Measurements from ENCODE around the gene GNA15.

Gene GNA15

DNA sequence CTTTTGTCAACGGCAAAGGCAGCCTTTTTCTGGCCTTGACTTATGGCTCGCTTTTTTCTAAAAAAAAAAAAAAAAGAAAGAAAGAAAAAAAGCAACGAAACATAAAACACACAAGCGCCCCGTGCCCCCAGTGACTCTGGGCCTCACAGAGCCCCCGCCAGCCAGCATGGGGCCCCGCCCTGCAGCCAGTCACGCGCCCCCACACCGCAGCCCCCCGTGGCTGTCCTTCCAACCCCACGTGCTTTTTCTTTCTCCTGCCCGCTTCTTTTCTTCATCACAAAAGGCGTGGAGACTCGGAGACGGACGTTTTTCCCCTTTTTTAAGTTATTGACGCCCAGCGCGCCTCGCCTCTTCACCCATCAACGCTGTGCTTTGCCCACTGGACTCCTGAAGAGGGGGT, 14.4 kb upstream of the GNA15 start:
- DNase-seq (ENCODE audit: low read depth in 2 of 2), result no peak

DNA sequence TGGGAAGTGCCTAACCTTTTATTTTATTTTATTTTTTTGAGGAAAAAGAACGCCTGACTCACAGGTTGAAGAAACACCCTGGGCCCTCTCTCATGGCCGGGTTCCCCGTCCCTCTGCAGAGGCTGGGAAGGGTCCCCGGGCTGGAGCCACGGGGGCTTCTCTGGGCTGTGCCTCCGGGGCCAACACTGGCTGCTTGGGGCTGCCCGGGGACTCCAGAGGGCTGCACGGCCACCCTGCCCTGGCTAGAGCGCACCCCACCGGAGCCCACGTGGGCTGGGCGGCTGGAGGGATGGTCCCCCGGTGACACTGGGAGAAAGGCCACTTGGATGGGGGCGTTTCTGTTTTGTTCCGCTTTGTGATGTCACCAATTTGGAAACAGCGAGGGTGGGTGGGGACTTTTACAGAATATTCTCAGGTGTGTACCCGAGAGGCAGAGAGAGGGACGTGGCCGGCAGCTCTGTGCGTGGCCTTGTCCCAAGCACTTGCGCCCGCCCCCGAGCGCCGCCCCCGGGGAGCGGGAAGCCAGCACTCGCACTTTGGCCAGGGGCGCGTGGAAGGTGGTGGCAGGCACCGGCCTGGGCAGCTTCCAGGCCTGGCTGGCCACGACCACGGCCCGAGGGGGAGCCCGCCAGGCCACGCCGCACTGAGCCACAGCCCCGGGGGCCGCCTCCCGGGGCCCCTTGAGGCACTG, 13.9 kb upstream of the GNA15 start:
- no peak for DNase-seq (ENCODE audit: low read depth in 2 of 2)

DNA sequence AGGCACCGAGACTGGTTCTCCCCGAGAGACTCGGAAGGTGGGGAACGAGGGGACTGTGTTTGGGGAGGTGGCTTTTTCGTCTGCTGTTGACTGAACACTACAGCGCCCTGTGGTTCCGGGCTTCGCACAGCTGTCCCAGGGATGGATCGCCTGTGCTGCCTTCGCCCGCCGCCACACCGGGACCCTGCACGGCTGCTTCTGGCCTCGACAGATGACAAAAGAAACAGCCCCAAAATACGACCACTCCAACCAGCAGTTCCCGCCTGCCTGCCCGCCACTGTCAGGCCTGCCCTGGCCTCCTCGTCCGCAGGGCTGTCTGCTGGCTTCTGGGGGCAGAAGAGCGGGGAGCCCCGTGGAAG, 13.3 kb upstream of the GNA15 start:
- no peak for DNase-seq (ENCODE audit: low read depth in 2 of 2)

DNA sequence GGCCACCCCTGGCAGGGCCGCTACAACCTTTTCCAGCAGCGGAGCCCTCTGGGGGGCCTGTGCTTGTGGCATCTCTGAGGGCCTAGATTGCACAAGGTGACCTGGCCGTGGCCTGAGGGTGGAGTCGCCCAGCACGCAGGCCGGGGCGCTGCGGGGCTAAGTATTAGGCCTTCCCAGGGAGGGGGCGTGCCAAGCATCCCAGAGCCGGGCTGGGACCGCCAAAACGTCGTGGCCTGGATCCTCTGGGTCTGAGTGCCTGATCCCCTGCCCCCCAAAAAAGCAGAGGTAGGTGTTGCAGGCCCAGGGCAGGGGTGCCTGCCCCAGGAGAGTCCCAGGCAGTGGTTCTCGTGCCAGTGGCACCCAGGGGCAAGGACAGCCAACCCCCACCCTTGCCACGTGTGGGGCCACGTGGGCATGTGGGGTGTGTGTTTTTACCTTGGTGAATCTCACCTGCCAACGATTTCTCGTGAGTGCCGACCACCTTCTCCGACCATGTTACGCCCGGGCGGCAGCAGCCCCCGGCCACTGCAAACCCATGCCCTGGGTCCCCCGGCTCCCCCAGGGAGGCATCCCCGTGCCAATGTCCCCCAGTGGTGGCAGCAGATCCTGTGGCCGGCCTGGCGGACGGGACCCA, 12.6 kb upstream of the GNA15 start:
- DNase-seq (ENCODE audit: low read depth in 2 of 2), result no peak

DNA sequence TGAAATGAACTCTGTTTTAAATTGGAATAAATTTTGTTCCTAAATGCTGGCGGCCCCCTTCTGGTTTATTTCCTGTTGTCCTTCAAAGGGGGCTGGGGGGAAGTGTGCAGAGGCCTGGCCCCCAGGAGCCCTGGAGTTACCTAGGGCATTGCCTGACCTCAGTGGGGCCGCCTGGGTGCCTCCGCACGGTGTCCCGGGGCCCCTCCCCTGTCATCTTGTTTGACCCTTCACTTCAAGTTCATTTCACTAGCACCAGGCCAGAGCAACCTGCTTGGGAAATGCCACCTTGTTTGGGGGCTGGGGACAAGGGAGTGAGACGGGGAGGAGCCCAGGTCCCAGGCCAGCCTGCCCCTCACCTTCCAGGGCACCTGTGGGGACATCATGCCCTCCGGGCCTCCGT, 11.9 kb upstream of the GNA15 start:
- no peak for DNase-seq (ENCODE audit: low read depth in 2 of 2)

DNA sequence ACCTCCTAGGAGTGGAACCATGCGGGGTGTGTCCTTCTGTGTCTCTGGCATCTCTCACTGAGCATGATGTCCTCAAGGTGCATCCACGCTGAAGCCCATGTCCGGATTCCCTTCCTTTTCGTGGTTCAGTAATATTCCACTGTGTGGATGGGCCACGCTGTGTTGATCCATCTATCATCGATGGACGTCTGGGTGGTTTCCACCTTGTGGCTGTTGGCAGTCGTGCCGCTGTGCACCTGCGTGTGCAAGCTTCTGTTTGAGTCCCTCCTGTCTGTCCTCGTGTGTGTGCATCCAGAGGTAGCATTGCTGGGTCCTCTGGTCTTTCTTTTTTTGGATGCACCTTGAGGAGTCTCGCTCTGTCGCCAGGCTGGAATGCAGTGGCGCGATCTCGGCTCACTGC, 11.2 kb upstream of the GNA15 start:
- no peak for DNase-seq (ENCODE audit: low read depth in 2 of 2)

DNA sequence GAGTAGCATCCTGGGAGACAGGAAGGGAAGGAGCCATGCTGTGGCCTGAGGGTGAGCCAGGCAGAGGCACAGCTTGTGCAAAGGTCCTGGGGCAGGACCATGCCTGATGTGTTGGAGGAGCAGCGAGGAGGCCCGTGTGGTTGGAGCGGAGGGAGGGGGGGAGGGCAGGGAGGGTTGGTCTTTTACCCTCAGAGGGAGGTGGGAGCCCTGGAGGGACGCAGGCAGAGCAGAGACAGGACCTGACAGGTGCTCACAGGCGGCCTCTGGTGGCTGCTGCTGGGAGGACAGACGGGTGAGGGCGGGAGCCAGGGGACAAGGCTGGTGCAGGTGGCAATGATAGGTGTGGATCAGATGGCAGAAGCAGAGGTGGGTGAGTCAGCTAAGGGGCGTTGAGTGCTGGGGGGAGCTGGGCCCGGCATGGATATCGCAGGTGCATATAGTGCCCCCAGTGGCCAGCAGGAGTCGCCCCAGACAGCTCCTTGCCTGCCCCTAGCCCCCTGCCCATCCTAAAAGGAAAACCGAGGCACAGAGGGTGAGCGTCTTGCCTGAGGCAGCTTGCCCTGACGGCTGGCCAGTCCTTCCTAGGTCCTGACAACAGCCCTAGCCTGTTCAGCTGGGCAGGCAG, 9.8 kb upstream of the GNA15 start:
- peak; percentile 55 to 58 for DNase-seq (ENCODE audit: low read depth in 2 of 2)

DNA sequence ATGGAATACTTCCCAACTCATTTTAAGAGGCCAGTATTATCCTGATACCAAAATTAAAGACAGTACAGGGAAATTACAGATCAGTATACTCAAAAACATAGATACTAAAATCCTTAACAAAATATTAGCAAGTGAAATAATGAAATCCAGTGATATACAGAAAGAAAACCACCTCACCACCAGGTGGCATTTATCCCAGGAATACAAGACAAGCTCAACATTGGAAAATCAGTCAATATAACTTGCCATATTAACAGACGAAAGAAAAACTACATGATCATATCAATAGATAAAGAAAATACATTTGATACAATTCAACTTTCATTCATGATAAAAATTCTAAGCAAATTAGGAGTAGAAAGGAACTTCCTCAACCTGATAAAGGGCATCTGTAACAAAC, 6.7 kb upstream of the GNA15 start:
- DNase-seq (ENCODE audit: low read depth in 2 of 2), result no peak

DNA sequence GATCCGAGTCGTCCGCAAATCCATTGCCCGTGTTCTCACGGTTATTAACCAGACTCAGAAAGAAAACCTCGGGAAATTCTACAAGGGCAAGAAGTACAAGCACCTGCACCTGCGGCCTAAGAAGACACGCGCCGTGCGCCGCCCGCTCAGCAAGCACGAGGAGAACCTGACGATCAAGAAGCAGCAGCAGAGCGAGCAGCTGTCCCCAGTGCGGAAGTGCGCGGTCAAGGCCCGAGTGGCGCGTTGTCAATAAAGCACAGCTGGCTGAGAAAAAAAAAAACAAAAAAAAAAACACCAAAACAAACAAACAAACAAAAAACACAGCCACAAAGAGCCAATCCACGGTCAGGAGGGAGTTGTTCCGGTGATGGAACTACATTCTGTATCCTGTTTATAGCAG, 4.7 kb upstream of the GNA15 start:
- no peak for DNase-seq (ENCODE audit: low read depth in 2 of 2)

DNA sequence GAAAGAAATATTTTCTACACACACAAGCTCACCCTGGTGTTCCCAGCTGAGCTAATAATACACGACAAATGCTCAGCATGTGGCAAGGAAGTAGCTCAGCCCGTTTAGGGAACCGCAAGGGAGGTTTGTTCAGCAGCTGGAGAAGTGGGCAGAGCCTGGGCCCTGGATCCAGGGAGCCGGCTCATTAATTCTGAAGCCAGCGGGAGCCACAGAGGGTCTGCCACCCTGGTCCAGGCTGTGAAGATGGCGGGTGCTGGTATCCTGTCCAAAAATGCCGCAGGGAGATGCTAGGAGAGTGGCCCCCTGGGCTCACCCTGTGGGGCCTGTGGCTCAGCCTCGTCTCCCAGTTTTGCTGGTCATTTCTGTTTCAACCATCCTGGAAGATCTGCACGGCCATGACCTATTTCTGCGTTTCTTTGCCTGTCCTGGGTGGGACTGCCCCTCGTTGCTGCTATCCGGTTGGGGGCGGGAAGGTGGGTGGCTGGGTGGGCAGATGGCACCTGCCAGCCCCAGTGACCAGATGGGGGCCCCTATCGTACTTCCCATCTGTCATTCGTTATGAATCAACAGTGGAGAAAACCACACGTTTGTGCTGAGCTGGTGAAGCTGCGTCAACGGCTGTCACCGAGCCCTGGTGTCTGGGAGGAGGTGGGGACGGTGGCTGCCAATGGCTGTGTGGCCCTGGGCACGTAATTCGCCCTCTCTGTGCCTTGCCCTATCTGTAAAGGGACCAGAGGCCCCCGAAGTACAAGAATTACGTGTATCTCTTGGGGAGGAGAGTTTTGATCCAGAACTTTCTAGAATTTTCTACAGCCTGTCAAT, 2.7 kb upstream of the GNA15 start:
- DNase-seq (ENCODE audit: low read depth in 2 of 2), result peak; percentile 54 to 70

DNA sequence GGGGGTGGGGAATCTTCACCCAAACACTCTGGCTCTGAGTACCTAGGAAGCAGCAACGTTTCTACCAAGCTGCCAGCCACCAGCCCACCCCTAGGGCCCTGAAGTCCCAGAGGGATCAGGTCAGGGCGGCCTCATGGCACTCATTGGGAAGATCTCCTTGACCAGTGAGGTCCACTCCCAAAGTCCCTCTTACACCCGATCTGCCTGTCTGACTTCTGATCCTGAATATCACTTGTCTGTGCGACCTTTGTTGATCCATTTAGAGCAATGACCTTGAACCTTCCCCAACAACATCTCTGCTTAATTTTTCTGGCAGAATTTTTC, 2.1 kb upstream of the GNA15 start:
- no peak for DNase-seq (ENCODE audit: low read depth in 2 of 2)

DNA sequence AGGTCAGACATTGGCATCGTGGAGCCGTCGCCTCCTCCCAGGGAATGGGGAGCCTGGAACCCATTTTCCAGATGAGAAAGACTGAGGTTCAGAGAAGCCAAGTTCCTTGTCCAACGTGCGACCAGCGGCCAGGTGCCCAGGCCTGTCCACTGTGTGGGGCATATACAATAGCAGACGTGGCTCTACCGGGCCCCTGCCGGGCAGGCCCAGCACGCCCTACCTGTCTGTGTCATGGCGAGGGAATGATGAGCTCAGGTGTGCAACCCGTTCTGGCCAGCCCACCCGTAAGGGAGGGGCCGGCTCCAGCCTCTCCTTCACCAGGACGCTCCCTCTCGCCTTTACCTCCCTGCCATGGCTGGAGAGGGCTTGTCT, 837 bp downstream of the GNA15 start:
- no peak for DNase-seq (ENCODE audit: low read depth in 2 of 2)

DNA sequence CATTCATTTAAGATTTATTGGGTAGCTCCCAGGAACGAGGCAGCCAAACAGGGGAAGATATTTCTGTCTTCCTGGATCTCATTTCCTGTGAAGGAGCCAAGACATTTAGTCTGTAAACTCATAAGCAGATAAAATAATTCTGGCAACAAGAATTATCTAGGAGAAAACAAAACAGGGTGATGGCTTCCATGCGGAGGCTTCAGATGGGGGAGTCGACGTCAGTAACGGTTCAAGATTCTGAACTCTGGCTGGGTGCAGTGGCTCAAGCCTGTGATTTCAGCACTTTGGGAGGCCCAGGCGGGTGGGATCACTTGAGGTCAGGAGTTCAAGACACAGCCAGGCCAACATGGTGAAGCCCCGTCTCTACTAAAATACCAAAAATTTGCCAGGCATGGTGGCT, 1.3 kb downstream of the GNA15 start:
- no peak for DNase-seq (ENCODE audit: low read depth in 2 of 2)

DNA sequence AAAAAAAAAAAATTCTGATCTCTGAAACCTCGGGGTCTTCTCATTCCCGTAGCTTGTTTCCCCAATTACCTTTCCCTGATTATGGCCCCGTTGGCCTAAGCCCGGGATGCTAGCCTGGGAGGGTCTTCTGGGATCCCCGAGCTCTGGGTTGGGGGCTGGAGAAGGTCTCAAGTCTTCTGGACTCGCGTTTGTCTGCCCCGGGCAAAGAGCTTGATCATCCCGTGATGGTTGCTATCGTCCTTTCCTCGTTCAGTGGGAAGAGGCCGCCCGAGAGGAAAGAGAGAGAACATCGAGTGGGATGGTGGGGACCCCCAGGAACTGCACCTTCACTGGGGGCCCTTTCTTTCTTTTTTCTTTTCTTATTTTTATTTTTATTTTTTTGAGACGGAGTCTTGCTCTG, 2.4 kb downstream of the GNA15 start:
- DNase-seq (ENCODE audit: low read depth in 2 of 2), result no peak

DNA sequence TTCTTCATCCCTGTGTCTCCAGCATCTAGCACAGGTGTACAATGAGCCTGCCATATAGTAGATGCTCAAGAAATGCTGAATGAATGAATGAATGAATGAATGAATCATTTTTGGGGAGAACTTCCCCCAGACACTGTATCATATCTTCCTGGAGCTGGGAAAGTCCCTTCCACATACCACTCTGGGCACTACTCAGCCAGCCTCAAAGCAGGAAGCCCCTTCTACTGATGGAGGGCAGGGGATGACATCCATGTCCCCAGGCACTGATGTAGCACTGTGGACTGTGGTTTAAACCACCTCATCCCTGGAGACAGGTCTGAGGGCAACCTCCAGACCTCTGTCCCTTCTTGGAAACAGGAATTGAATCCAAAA, 4.8 kb downstream of the GNA15 start:
- DNase-seq (ENCODE audit: low read depth in 2 of 2), result no peak

DNA sequence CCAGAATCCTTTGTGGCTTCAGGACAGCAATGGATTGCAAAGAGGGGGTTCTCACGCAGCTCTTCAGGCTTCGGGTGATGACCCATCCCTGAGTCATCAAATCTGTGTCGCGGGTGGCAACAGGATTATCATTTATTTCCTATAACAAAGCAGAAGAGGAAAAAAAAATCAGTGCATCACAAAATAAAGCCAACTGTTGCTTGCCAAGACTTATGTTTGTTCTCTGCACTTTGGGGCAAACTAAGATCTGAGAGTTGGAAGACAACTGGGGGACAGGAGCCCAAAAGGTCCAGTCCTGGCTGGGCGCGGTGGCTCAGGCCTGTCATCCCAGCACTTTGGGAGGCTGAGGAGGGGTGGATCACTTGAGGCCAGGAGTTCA, 6.4 kb downstream of the GNA15 start:
- peak in 1 of 2 donors; percentile 45 for DNase-seq (ENCODE audit: low read depth in 2 of 2)

DNA sequence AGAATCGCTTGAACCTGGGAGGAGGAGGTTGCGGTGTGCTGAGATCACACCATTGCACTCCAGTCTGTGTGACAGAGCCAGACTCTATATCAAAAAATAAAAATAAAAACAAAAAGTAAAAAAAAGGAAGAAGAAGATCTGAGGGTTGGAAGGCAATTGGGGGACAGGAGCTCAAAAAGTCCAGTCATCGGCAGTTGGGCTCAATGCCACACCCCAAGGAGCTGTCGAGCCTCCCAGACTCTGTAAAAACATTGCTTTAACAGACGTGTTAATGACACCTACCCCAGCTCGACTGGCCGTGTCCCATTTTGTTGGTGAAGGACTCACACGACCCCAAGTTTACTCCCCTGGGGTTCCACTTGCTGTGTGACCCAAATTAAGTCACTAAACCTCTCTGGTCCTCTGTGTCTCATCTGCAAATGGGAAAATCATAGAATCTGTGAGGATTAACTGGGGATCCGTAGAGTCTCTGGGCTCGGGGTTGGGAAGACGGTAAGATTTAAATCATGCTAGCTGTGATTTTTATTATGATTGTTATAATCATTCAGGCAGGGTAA, 7.0 kb downstream of the GNA15 start:
- no peak for DNase-seq (ENCODE audit: low read depth in 2 of 2)

DNA sequence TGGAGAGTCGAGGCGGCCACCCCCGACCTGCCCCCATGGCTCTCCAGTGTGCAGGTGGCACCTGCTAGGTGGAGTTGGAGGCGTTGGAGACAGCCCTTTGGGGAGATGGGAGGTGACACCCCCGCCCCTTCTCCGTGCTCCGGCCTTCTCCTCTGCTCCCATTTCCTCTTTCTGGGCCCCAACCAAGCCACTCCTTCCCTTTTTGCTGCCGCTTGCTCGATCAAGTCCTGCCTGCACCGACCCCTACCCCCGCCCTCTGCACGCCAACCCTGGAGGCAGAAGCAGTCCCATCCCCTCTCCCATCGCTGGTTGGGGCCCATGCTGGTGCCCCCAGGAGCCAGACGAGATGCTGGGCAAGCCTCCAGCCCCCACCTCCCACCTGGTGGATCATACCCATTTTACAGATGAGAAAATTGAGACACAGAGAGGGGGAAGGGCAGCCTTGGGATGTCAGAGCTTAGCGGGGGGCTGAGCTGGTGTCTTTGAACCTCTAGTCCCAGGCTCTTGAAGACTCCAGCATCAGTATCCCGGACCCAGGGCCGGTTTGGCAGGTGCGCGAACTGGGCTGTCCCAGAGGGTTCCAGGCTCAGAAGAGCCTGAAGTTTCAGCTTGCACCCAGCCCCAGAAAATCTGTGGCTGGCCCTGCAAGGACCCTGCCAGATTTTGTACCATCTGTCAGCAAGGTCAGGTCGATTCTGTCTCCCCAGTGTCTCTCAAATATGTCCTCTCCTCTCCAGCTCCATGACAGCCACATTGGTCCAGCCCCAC, 10.3 kb downstream of the GNA15 start:
- DNase-seq (ENCODE audit: low read depth in 2 of 2), result no peak

DNA sequence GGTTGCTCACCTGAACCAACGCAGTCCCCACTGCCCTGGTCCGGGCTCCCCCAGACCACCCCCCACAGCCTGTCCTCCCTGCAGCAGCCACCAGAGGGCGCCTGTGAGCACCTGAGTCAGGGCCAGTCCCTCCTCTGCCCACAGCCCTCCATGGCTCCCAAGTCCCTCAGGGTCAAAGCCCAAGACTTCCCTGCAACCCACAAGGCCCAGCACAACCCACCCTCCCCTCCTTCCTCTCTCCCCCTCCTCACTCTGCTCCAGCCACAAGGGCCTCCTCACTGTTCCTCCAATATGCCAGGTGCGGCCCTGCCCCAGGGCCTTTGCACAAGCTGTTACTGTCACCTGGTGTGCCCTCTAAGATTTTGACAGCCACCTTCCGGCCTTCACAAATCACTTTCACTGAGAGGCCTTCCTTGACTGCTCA, 10.9 kb downstream of the GNA15 start:
- DNase-seq (ENCODE audit: low read depth in 2 of 2), result peak; percentile 35 to 41

DNA sequence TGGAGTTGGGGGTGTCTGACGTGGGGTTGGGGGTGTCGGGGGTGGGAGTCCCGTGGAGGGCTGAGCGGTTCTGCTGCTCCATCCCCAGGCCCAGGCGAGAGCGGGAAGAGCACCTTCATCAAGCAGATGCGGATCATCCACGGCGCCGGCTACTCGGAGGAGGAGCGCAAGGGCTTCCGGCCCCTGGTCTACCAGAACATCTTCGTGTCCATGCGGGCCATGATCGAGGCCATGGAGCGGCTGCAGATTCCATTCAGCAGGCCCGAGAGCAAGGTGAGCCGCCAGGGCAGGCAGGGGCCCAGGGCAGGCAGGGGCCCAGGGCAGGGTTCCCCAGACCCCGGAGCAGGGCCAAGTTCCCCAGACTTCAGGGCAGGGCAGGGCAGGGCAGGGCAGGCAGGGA, 12.7 kb downstream of the GNA15 start:
- no peak for DNase-seq (ENCODE audit: low read depth in 2 of 2)

DNA sequence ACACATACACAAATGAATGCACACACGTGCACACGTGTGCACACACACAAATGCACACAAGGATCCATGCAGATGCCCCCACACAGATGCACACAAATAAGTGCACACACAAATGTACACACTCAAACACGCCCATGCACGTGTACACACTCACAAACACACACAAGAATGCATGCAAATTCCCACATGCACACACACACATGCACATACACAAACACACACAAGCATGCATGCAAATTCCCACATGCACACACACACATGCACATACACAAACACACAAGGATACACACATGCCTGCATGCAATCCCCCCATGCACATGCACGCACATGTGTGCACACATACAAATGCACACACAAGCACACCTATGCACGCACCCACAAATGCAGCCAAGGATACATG, 13.3 kb downstream of the GNA15 start:
- DNase-seq (ENCODE audit: low read depth in 2 of 2), result no peak

Data from activated CD8-positive, alpha-beta memory T cell treated with anti-CD3 and anti-CD28 coated beads for 4 hours (primary cell).